Cardiac fibroblast (primary cell): Measurements from ENCODE around the gene NRIP1.
A peak's percentile ranks its signal among the peaks of the same experiment; 100 is the strongest.

Experiments used
- DNase-seq, 2 donors: peaks; one replicate each; pipeline versions ENCODE4 v3.0.0 to v3.0.0-alpha.2; 2010; ENCODE audit warnings: low read depth in 2 of 2
- H3K4me3 ChIP-seq, 2 donors: replicated peaks in 1 of 2; 1 replicate in 1 of 2; 2 replicates in 1 of 2; pipeline ENCODE4 v1.5.1; 2011; ENCODE audit warnings: low read depth in 2 of 2, low read length in 2 of 2, mild to moderate bottlenecking in 2 of 2, moderate library complexity in 1 of 2
- CTCF ChIP-seq: IDR thresholded peaks from one replicate; pipeline ENCODE4 v1.5.1; 2011; ENCODE audit warnings: low read depth, mild to moderate bottlenecking, low read length, inconsistent platforms

NRIP1 gene

DNA sequence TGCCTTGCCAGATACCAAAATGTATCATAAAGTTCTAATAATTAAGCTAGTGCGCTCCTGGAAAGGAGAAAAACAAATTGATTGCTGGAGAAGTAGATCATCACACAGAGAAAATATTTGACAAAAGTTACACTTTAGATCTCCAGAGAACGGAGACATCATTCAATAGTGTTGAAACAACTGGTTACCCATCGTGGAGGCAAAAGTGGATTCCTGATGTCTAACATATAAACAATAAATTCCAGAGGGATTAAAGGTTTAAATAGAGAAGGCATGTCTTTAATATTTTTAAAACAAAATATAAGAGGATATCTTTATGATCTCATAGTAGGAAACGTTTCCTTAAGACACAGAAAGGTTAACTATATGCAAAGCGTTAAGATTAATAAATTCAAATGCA is 41.0 kb downstream of the NRIP1 start:
- no peak for TF ChIP-seq CTCF
- no peak overlapping the region for H3K4me3 ChIP-seq
- no peak for DNase-seq

DNA sequence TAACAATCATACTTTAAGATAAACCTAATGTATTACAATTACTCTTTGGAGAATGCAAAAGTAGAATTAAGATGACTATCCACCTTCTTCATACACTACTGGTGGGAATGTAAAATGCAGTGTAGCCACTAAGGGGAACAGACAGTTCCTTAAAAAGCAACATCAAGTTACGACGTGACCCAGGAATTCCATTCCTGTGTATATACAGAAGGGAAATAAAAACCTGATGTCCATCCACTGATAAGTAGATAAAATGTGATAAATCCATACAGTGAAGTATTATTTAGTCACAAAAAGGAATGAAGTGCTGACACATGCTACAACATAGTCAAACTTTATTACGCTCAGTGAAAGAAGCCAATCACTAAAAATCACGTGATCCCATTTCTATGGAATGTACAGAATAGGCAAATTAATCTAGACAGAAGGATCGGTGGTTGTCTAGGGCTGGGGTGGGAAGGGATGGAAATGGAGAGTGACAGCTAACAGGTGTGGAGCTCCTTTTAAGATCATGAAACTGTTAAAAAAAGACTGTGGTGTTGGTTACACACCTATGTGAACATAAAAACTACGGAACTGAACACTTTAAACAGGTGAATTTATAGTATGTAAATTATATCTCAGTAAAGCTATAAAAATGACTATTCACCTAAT is 42.1 kb downstream of the NRIP1 start:
- H3K4me3 ChIP-seq = no peak overlapping the region
- TF ChIP-seq CTCF = peak; percentile 18
- DNase-seq = no peak

DNA sequence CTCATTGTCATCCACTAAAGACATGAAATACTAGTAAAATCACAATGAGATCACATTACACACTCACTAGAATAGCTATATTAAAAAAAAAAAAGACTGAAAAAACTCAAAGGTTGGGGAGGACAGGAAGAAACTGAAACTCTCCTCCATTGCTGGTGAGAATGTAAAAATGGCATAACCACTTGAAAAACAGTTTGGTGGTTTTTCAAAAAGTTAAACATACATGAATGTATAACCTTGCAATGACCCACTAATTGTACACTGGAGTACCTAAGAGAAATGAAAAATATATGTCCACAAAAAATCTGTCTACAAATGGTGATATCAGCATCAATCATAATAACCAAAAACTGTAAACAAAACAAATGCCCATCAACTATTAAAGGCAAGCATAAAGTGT is 44.0 kb downstream of the NRIP1 start:
- DNase-seq = no peak
- no peak overlapping the region for H3K4me3 ChIP-seq
- no peak for TF ChIP-seq CTCF

DNA sequence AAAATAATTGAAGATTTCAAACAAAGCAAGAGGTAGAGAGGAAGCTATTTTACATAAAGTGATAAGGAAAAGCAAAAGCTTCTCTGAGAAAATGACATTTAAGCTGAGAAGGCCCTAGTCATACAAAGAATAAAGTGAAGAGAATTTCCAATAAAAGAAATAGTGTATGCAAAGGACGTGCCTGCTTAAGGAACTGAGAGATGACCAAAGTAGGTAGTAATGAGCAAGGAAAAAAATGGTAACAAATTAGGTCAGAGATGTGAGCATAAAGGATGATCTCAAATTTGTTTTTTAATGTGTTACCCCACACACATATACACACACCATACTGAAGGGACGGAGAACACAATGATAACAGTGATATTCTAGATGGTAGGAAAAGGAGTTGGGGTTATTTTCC is 46.4 kb downstream of the NRIP1 start:
- no peak for DNase-seq
- no peak for TF ChIP-seq CTCF

GRCh38 chr21:15015622-15016471 is 49.0 kb downstream of the NRIP1 start:
- no peak overlapping the region for H3K4me3 ChIP-seq
- DNase-seq = peak; percentile 43 to 92
- no peak for TF ChIP-seq CTCF

More for the DNA sequence above, 46.4 kb downstream of the NRIP1 start:
- H3K4me3 ChIP-seq = no peak overlapping the region

DNA sequence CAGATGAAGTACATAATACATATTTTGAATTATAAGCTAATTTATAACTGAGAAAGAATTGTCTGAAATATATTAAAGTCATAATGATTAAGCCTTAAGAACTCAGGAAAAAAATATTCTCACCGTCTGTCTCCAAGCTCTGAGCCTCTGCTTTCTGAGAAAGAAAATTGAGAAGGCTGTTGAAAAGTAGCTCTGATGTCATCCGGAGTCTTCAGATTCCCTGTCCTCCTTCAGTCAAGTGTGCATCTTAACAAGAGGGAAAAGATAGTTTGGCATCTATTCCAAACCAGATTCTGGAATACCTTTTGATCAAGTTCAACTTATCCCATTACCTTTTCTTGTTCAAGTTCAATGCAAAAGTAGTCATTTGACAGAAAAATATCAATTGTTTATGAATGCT is 50.6 kb downstream of the NRIP1 start:
- no peak for TF ChIP-seq CTCF
- H3K4me3 ChIP-seq = no peak overlapping the region
- DNase-seq = no peak
